Endodermal cell (in vitro differentiated cells): ENCODE data around the gene SLC5A11. TPM values are rescaled to one million over a fixed set of nuclear protein-coding genes. Genes with fewer than 3 reads are reported as not detected.

ENCODE experiments used
- DNase-seq: peaks from one replicate; pipeline ENCODE4 v3.0.0-alpha.2; 2017
- H3K27ac ChIP-seq: 2 replicates; pipeline ENCODE4 v1.5.1; 2013; ENCODE audit warnings: mild to moderate bottlenecking, low read depth, low read length, moderate library complexity
- H3K27me3 ChIP-seq: 2 replicates; pipeline ENCODE4 v1.6.1; 2013; ENCODE audit warnings: mild to moderate bottlenecking, low read length, moderate library complexity; ENCODE audit not compliant: insufficient read depth, control insufficient read depth, poor library complexity, severe bottlenecking
- H3K36me3 ChIP-seq: 2 replicates; pipeline ENCODE4 v1.7.0; 2013; ENCODE audit warnings: mild to moderate bottlenecking, low read length, moderate library complexity; ENCODE audit not compliant: control insufficient read depth, insufficient read depth
- H3K4me1 ChIP-seq: one replicate; pipeline ENCODE4 v1.7.0; 2013; ENCODE audit warnings: low read length; ENCODE audit not compliant: control insufficient read depth, insufficient read depth
- H3K4me3 ChIP-seq: 2 replicates; pipeline ENCODE4 v1.5.1; 2013; ENCODE audit warnings: mild to moderate bottlenecking, low read length, moderate library complexity
- H3K9ac ChIP-seq: 2 replicates; pipeline ENCODE4 v1.6.1; 2013; ENCODE audit warnings: mild to moderate bottlenecking, low read length, moderate library complexity; ENCODE audit not compliant: poor library complexity, severe bottlenecking; ENCODE audit errors: extremely low read depth
- H3K9me3 ChIP-seq: 2 replicates; pipeline ENCODE4 v1.6.1; 2013; ENCODE audit warnings: mild to moderate bottlenecking, low read length, moderate library complexity; ENCODE audit not compliant: control insufficient read depth
- H3K27ac Mint-ChIP-seq: 2 replicates; pipeline ENCODE4 v1.8.0; 2020; ENCODE audit warnings: mixed read lengths
- H3K27me3 Mint-ChIP-seq: 2 replicates; pipeline ENCODE4 v1.8.0; 2021; ENCODE audit warnings: mild to moderate bottlenecking, mixed read lengths; ENCODE audit not compliant: insufficient read depth
- H3K36me3 Mint-ChIP-seq: 2 replicates; pipeline ENCODE4 v1.8.0; 2020; ENCODE audit warnings: low read depth, mixed read lengths
- H3K4me1 Mint-ChIP-seq: 2 replicates; pipeline ENCODE4 v1.8.0; 2020; ENCODE audit warnings: mixed read lengths
- H3K4me3 Mint-ChIP-seq: 2 replicates; pipeline ENCODE4 v1.8.0; 2020; ENCODE audit warnings: mild to moderate bottlenecking, moderate library complexity, mixed read lengths
- H3K9me3 Mint-ChIP-seq: 2 replicates; pipeline ENCODE4 v1.8.0; 2020; ENCODE audit warnings: mild to moderate bottlenecking, mixed read lengths
- WGBS, 2 experiments: methylation state at CpG; one replicate each; pipeline versions ENCODE4 v1.1.5 to v1.1.7; 2013; ENCODE audit warnings: missing lambda C conversion rate in 2 of 2, mixed read lengths in 1 of 2; ENCODE audit not compliant: insufficient coverage in 1 of 2, insufficient read length in 1 of 2; 5-methylcytosine and 5-hydroxymethylcytosine counted together
- total RNA-seq, 2 donors: library from RNA; stranded (reverse); fragmentation: NEBNext Ultra II Directional in 1 of 2; extraction: Animal tissue kit (Norgen Biotek cat#: 25700) in 1 of 2; gene quantifications; 2 replicates in 1 of 2; 3 replicates in 1 of 2; pipeline ENCODE4 v1.2.1, GENCODE V29; 2021
- TF ChIP-seq, protein P1 (sequence below): fragments of 200-600 bp; sonication (generic); conservative IDR thresholded peaks from 2 replicates; pipeline ENCODE4 v1.5.0; 2021; ENCODE audit warnings: antibody characterized with exemption, mild to moderate bottlenecking

Gene SLC5A11
- total RNA-seq, 2 donors from 2014 or later, result 0.29 TPM; not detected in 1

DNA sequence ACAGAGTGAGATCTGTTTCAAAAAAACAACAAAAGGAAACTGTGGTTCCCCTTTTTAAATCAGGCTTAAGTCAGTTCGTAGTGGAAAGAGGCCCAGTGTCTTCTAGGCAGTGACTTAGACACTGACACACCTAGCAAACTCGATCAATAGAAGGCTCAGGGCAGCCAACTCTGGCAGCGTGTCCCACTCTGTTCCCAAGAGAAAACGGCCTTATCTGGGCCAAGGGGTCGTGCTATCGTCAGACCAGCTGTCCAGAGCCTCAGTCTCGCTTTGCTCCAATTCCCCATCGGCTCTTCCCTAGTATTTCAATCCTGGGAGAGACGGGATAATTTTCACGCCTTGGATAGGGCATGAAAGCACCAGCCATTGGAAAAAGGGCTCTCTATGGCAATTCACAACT, 72.9 kb downstream of the SLC5A11 start:
- DNase-seq, result no peak
- Mint-ChIP-seq H3K4me1 (no peaks in the 10 kb centered on the region), H3K9me3 (no peaks in the 10 kb centered on the region), H3K4me3 (no peak overlapping the region), H3K27ac (no peak overlapping the region), H3K27me3 (no peaks in the 10 kb centered on the region), H3K36me3 (peaks cover 49% of the 10 kb centered on the region)
- TF ChIP-seq, protein P1, sequence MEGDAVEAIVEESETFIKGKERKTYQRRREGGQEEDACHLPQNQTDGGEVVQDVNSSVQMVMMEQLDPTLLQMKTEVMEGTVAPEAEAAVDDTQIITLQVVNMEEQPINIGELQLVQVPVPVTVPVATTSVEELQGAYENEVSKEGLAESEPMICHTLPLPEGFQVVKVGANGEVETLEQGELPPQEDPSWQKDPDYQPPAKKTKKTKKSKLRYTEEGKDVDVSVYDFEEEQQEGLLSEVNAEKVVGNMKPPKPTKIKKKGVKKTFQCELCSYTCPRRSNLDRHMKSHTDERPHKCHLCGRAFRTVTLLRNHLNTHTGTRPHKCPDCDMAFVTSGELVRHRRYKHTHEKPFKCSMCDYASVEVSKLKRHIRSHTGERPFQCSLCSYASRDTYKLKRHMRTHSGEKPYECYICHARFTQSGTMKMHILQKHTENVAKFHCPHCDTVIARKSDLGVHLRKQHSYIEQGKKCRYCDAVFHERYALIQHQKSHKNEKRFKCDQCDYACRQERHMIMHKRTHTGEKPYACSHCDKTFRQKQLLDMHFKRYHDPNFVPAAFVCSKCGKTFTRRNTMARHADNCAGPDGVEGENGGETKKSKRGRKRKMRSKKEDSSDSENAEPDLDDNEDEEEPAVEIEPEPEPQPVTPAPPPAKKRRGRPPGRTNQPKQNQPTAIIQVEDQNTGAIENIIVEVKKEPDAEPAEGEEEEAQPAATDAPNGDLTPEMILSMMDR, result no peak
- Histone ChIP-seq H3K9ac (no peak overlapping the region), H3K36me3 (peaks cover 32% of the 10 kb centered on the region), H3K27me3 (no peaks in the 10 kb centered on the region), H3K9me3 (no peaks in the 10 kb centered on the region), H3K4me1 (no peaks in the 10 kb centered on the region), H3K4me3 (no peak overlapping the region), H3K27ac (no peak overlapping the region)
- 97% methylated on average over 9 to 10 of the region's 10 CpGs for WGBS, 2 experiments

DNA sequence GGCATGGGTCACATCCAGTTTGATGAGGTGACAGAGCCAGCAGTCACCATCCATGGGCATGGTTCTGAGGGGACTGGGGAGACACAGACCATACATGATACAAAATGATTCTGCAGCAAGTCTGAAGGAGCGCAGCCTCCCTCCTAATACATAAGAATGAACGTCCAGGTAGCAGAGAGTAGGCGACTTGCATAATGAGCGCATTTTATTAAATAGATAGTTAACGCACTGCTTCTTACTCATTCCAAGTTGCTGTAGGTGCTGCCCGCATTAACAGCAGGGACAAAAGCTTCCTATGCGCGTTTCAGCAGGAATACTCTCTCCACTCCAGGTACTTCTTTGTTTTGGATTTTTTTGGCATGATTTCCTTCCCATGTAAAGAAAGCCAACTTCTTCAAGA, 73.8 kb downstream of the SLC5A11 start:
- Mint-ChIP-seq H3K4me3 (no peak overlapping the region), H3K27ac (no peak overlapping the region), H3K36me3 (peaks cover 49% of the 10 kb centered on the region), H3K4me1 (no peaks in the 10 kb centered on the region), H3K27me3 (no peaks in the 10 kb centered on the region), H3K9me3 (no peaks in the 10 kb centered on the region)
- Histone ChIP-seq H3K36me3 (peaks cover 32% of the 10 kb centered on the region), H3K27me3 (no peaks in the 10 kb centered on the region), H3K9me3 (no peaks in the 10 kb centered on the region), H3K27ac (no peak overlapping the region), H3K4me3 (no peak overlapping the region), H3K4me1 (no peaks in the 10 kb centered on the region), H3K9ac (no peak overlapping the region)
- no peak for DNase-seq
- 89 to 96% methylated on average over 8 of the region's 8 CpGs for WGBS, 2 experiments
- TF ChIP-seq, protein P1, result no peak

- Histone ChIP-seq H3K27ac (no peak overlapping the region), H3K4me1 (no peaks in the 10 kb centered on the region), H3K36me3 (peaks cover 32% of the 10 kb centered on the region), H3K27me3 (no peaks in the 10 kb centered on the region), H3K9me3 (no peaks in the 10 kb centered on the region), H3K4me3 (no peak overlapping the region), H3K9ac (no peak overlapping the region)
- TF ChIP-seq, protein P1, result no peak
- H3K27me3 Mint-ChIP-seq, result no peaks in the 10 kb centered on the region
- H3K4me1 Mint-ChIP-seq, result no peaks in the 10 kb centered on the region
- H3K9me3 Mint-ChIP-seq, result no peaks in the 10 kb centered on the region
- peaks cover 54% of the 10 kb centered on the region for H3K36me3 Mint-ChIP-seq
- WGBS, 2 experiments, result 97% methylated on average over 3 of the region's 3 CpGs
- H3K27ac Mint-ChIP-seq, result no peak overlapping the region
- H3K4me3 Mint-ChIP-seq, result no peak overlapping the region
- DNase-seq, result no peak
Measured at GRCh38 chr16:24920568-24920967, 74.8 kb downstream of the SLC5A11 start.
